Esophagus squamous epithelium (tissue), 4 donors: ENCODE measurements around the gene WWOX.

ENCODE experiments used
- POLR2A ChIP-seq, 4 donors: fragments of 450-650 bp; IDR thresholded peaks; one replicate each; pipeline ENCODE4 v1.6.1; 2017; ENCODE audit warnings: antibody characterized with exemption in 4 of 4, mild to moderate bottlenecking in 4 of 4, moderate library complexity in 3 of 4
- TF ChIP-seq, protein P1 (sequence below), 6 experiments: fragments of 450-650 bp in 4 of 6; fragments of 200-600 bp in 2 of 6; sonication (generic) in 2 of 6; IDR thresholded peaks; one replicate each; pipeline ENCODE4 v1.5.1; 2016 to 2019; ENCODE audit warnings: antibody characterized with exemption in 6 of 6, mild to moderate bottlenecking in 4 of 6, moderate library complexity in 4 of 6

- TF ChIP-seq, protein P1, sequence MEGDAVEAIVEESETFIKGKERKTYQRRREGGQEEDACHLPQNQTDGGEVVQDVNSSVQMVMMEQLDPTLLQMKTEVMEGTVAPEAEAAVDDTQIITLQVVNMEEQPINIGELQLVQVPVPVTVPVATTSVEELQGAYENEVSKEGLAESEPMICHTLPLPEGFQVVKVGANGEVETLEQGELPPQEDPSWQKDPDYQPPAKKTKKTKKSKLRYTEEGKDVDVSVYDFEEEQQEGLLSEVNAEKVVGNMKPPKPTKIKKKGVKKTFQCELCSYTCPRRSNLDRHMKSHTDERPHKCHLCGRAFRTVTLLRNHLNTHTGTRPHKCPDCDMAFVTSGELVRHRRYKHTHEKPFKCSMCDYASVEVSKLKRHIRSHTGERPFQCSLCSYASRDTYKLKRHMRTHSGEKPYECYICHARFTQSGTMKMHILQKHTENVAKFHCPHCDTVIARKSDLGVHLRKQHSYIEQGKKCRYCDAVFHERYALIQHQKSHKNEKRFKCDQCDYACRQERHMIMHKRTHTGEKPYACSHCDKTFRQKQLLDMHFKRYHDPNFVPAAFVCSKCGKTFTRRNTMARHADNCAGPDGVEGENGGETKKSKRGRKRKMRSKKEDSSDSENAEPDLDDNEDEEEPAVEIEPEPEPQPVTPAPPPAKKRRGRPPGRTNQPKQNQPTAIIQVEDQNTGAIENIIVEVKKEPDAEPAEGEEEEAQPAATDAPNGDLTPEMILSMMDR (IDR thresholded peaks at IDR 0.05): no peak
- TF ChIP-seq POLR2A (IDR thresholded peaks at IDR 0.05): no peak
These were observed 1151.1 kb downstream of the WWOX start for GRCh38 chr16:79250502-79251098.
